GM12874 (cell line): ENCODE data around the gene EDN3.

Source experiments
- CTCF ChIP-seq: IDR thresholded peaks from 2 replicates; pipeline ENCODE4 v1.5.1; 2011; ENCODE audit warnings: low read depth, mild to moderate bottlenecking, control low read depth, low read length, moderate library complexity; ENCODE audit not compliant: insufficient read depth

Gene EDN3

GRCh38 chr20:59308493-59309201 lies 8.2 kb downstream of the EDN3 start:
- TF ChIP-seq CTCF = no peak

GRCh38 chr20:59309218-59309617 lies 8.8 kb downstream of the EDN3 start:
- no peak for TF ChIP-seq CTCF

GRCh38 chr20:59314997-59315396 lies 14.6 kb downstream of the EDN3 start:
- TF ChIP-seq CTCF = no peak

- TF ChIP-seq CTCF = no peak
Observed at GRCh38 chr20:59316911-59317731, 16.7 kb downstream of the EDN3 start.

- no peak for TF ChIP-seq CTCF
Observed at GRCh38 chr20:59318201-59318790, 17.9 kb downstream of the EDN3 start.

- no peak for TF ChIP-seq CTCF
Observed at GRCh38 chr20:59318803-59319202, 18.4 kb downstream of the EDN3 start.

GRCh38 chr20:59320426-59320825 lies 20.0 kb downstream of the EDN3 start:
- no peak for TF ChIP-seq CTCF
